H9 (cell line): ENCODE measurements around the gene XK. TPM values are rescaled to one million over a fixed set of nuclear protein-coding genes. Genes with fewer than 3 reads are reported as not detected.

Experiments used
- DNase-seq: peaks from one replicate; pipeline ENCODE4 v3.0.0-alpha.2; 2017
- H2AFZ ChIP-seq: one replicate; pipeline ENCODE4 v1.6.1; 2013; ENCODE audit warnings: mild to moderate bottlenecking, low read length, control low read depth, moderate library complexity
- H2AK5ac ChIP-seq: 2 replicates; pipeline ENCODE4 v1.6.1; 2013; ENCODE audit warnings: low read length, control low read depth, mixed read lengths; ENCODE audit not compliant: insufficient read length
- H2BK120ac ChIP-seq: one replicate; pipeline ENCODE4 v1.6.1; 2013; ENCODE audit warnings: low read depth, mild to moderate bottlenecking, low read length, control low read depth, inconsistent platforms; ENCODE audit not compliant: poor library complexity, severe bottlenecking
- H2BK12ac ChIP-seq: 2 replicates; pipeline ENCODE4 v1.6.1; 2013; ENCODE audit warnings: low read length, control low read depth, mixed read lengths, low read depth; ENCODE audit not compliant: insufficient read length
- H2BK15ac ChIP-seq: 2 replicates; pipeline ENCODE4 v1.6.1; 2013; ENCODE audit warnings: low read depth, low read length, control low read depth
- H2BK20ac ChIP-seq: one replicate; pipeline ENCODE4 v1.6.1; 2013; ENCODE audit warnings: low read depth, mild to moderate bottlenecking, low read length, control low read depth, inconsistent platforms; ENCODE audit not compliant: poor library complexity, severe bottlenecking
- H2BK5ac ChIP-seq: 2 replicates; pipeline ENCODE4 v1.6.1; 2013; ENCODE audit warnings: low read length, control low read depth, mixed read lengths; ENCODE audit not compliant: insufficient read length
- H3K14ac ChIP-seq: 2 replicates; pipeline ENCODE4 v1.6.1; 2013; ENCODE audit warnings: low read length, control low read depth; ENCODE audit not compliant: insufficient read depth
- H3K18ac ChIP-seq: 2 replicates; pipeline ENCODE4 v1.6.1; 2013; ENCODE audit warnings: low read depth, mild to moderate bottlenecking, mixed read lengths, low read length, control low read depth; ENCODE audit not compliant: insufficient read length
- H3K23ac ChIP-seq: 2 replicates; pipeline ENCODE4 v1.6.1; 2013; ENCODE audit warnings: low read length, control low read depth, mixed read lengths, low read depth; ENCODE audit not compliant: insufficient read length
- H3K23me2 ChIP-seq: 2 replicates; pipeline ENCODE4 v1.6.1; 2013; ENCODE audit warnings: low read depth, mild to moderate bottlenecking, mixed read lengths, low read length, control low read depth; ENCODE audit not compliant: insufficient read length, poor library complexity, severe bottlenecking
- H3K27ac ChIP-seq: 2 replicates; pipeline ENCODE4 v1.5.1; 2013; ENCODE audit warnings: low read length, control low read depth, mixed read lengths, low read depth; ENCODE audit not compliant: insufficient read length
- H3K27me3 ChIP-seq: 2 replicates; pipeline ENCODE4 v1.6.1; 2013; ENCODE audit warnings: low read length, control low read depth, inconsistent platforms; ENCODE audit not compliant: insufficient read depth
- H3K4ac ChIP-seq: 2 replicates; pipeline ENCODE4 v1.6.1; 2013; ENCODE audit warnings: low read depth, mild to moderate bottlenecking, control low read depth, inconsistent platforms, low read length, moderate library complexity
- H3K4me1 ChIP-seq: 2 replicates; pipeline ENCODE4 v1.6.1; 2013; ENCODE audit warnings: low read length, control low read depth, inconsistent platforms; ENCODE audit not compliant: insufficient read depth
- H3K4me2 ChIP-seq: 2 replicates; pipeline ENCODE4 v1.6.1; 2013; ENCODE audit warnings: low read length, control low read depth, mixed read lengths; ENCODE audit not compliant: insufficient read length, insufficient read depth
- H3K56ac ChIP-seq: 2 replicates; pipeline ENCODE4 v1.6.1; 2013; ENCODE audit warnings: low read depth, mild to moderate bottlenecking, mixed read lengths, low read length, control low read depth; ENCODE audit not compliant: insufficient read length
- H3K79me1 ChIP-seq: 2 replicates; pipeline ENCODE4 v1.6.1; 2013; ENCODE audit warnings: low read depth, mild to moderate bottlenecking, moderate library complexity, low read length, control low read depth, inconsistent platforms; ENCODE audit not compliant: insufficient read depth, poor library complexity, severe bottlenecking
- H3K79me2 ChIP-seq: 2 replicates; pipeline ENCODE4 v1.6.1; 2013; ENCODE audit warnings: low read length, control low read depth, inconsistent platforms; ENCODE audit not compliant: insufficient read depth
- H3K9ac ChIP-seq: 2 replicates; pipeline ENCODE4 v1.6.1; 2013; ENCODE audit warnings: low read length, control low read depth, mixed read lengths; ENCODE audit not compliant: insufficient read length; ENCODE audit errors: extremely low read depth
- H3K9me3 ChIP-seq: one replicate; pipeline ENCODE4 v1.6.1; 2013; ENCODE audit warnings: low read depth, low read length, inconsistent platforms; ENCODE audit not compliant: control insufficient read depth
- H3T11ph ChIP-seq: one replicate; pipeline ENCODE4 v1.6.1; 2013; ENCODE audit warnings: mild to moderate bottlenecking, low read length, control low read depth, inconsistent platforms
- H4K20me1 ChIP-seq: one replicate; pipeline ENCODE4 v1.6.1; 2013; ENCODE audit not compliant: control insufficient read depth, insufficient read length, insufficient read depth
- H4K5ac ChIP-seq: 2 replicates; pipeline ENCODE4 v1.6.1; 2013; ENCODE audit warnings: low read depth, mild to moderate bottlenecking, mixed read lengths, low read length, control low read depth; ENCODE audit not compliant: insufficient read length
- H4K8ac ChIP-seq: replicated peaks from 2 replicates; pipeline ENCODE4 v1.6.1; 2013; ENCODE audit warnings: low read length, control low read depth, mixed read lengths, low read depth; ENCODE audit not compliant: insufficient read length
- H4K91ac ChIP-seq: 2 replicates; pipeline ENCODE4 v1.6.1; 2013; ENCODE audit warnings: low read depth, mild to moderate bottlenecking, moderate library complexity, mixed read lengths, low read length, control low read depth; ENCODE audit not compliant: insufficient read length
- H3K27ac Mint-ChIP-seq, 3 experiments: 2 replicates in 2 of 3; 3 replicates in 1 of 3; pipeline ENCODE4 v1.8.0; 2020 to 2021; ENCODE audit warnings: mixed read lengths in 3 of 3, mild to moderate bottlenecking in 1 of 3, moderate library complexity in 1 of 3
- H3K27me3 Mint-ChIP-seq: 2 replicates; pipeline ENCODE4 v1.8.0; 2021; ENCODE audit warnings: low read depth, mild to moderate bottlenecking, moderate library complexity, mixed read lengths
- H3K36me3 Mint-ChIP-seq, 3 experiments: 2 replicates in 2 of 3; 3 replicates in 1 of 3; pipeline ENCODE4 v1.8.0; 2020 to 2021; ENCODE audit warnings: low read depth in 3 of 3, mixed read lengths in 3 of 3; ENCODE audit not compliant: insufficient read depth in 1 of 3
- H3K4me1 Mint-ChIP-seq, 2 experiments: 2 replicates each; pipeline ENCODE4 v1.8.0; 2020; ENCODE audit warnings: mixed read lengths in 2 of 2
- H3K4me3 Mint-ChIP-seq, 2 experiments: 2 replicates in 1 of 2; 3 replicates in 1 of 2; pipeline ENCODE4 v1.8.0; 2020 to 2021; ENCODE audit warnings: mild to moderate bottlenecking in 2 of 2, mixed read lengths in 2 of 2, moderate library complexity in 1 of 2
- H3K9me3 Mint-ChIP-seq, 2 experiments: 2 replicates in 1 of 2; 3 replicates in 1 of 2; pipeline ENCODE4 v1.8.0; 2020; ENCODE audit warnings: mild to moderate bottlenecking in 2 of 2, mixed read lengths in 2 of 2, moderate library complexity in 1 of 2
- WGBS: extraction: QIAGEN DNeasy Blood & Tissue Kit; methylation state at CpG from one replicate; pipeline ENCODE4 v1.1.7; 2013; ENCODE audit warnings: missing lambda C conversion rate, low lambda C conversion rate, mixed read lengths; ENCODE audit not compliant: insufficient read length; ENCODE audit errors: extremely low coverage; 5-methylcytosine and 5-hydroxymethylcytosine counted together
- total RNA-seq: library from RNA; stranded (reverse); gene quantifications from 2 replicates; pipeline ENCODE4 v1.2.1, GENCODE V29; 2021
- TF ChIP-seq, protein P1 (sequence below): fragments of 200-600 bp; sonication (generic); conservative IDR thresholded peaks from 3 replicates; pipeline ENCODE4 v1.8.0; 2021; ENCODE audit warnings: antibody characterized with exemption, mild to moderate bottlenecking

XK gene
- total RNA-seq, 1 experiment from 2014 or later = 0.85 TPM

GRCh38 chrX:37759351-37759750, 73.8 kb downstream of the XK start:
- Histone ChIP-seq H2AK5ac (no peak overlapping the region), H3K79me1 (no peaks in the 10 kb centered on the region), H4K20me1 (no peaks in the 10 kb centered on the region), H3T11ph (no peak overlapping the region), H2BK12ac (no peak overlapping the region), H3K9me3 (no peaks in the 10 kb centered on the region), H3K27ac (no peak overlapping the region), H4K91ac (no peak overlapping the region), H3K4ac (no peak overlapping the region), H3K18ac (no peak overlapping the region), H3K56ac (no peak overlapping the region), H3K27me3 (no peaks in the 10 kb centered on the region), H3K4me1 (no peaks in the 10 kb centered on the region), H4K5ac (no peak overlapping the region), H3K23me2 (no peaks in the 10 kb centered on the region), H3K9ac (no peak overlapping the region), H2BK15ac (no peak overlapping the region), H2BK120ac (no peak overlapping the region), H2BK5ac (no peak overlapping the region), H3K79me2 (no peaks in the 10 kb centered on the region), H2AFZ (no peak overlapping the region), H2BK20ac (no peak overlapping the region), H3K23ac (no peak overlapping the region), H3K14ac (no peak overlapping the region), H3K4me2 (no peak overlapping the region), H4K8ac (no peak overlapping the region)
- no CpG with 5 or more reads among the region's 1 CpG for WGBS
- H3K27me3 Mint-ChIP-seq = no peaks in the 10 kb centered on the region
- TF ChIP-seq, protein P1, sequence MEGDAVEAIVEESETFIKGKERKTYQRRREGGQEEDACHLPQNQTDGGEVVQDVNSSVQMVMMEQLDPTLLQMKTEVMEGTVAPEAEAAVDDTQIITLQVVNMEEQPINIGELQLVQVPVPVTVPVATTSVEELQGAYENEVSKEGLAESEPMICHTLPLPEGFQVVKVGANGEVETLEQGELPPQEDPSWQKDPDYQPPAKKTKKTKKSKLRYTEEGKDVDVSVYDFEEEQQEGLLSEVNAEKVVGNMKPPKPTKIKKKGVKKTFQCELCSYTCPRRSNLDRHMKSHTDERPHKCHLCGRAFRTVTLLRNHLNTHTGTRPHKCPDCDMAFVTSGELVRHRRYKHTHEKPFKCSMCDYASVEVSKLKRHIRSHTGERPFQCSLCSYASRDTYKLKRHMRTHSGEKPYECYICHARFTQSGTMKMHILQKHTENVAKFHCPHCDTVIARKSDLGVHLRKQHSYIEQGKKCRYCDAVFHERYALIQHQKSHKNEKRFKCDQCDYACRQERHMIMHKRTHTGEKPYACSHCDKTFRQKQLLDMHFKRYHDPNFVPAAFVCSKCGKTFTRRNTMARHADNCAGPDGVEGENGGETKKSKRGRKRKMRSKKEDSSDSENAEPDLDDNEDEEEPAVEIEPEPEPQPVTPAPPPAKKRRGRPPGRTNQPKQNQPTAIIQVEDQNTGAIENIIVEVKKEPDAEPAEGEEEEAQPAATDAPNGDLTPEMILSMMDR = no peak
- H3K27ac Mint-ChIP-seq = no peak overlapping the region
- H3K9me3 Mint-ChIP-seq = peaks cover 38 to 48% of the 10 kb centered on the region in 2 experiments
- H3K36me3 Mint-ChIP-seq = no peaks in the 10 kb centered on the region
- no peak for DNase-seq
- H3K4me3 Mint-ChIP-seq = no peak overlapping the region
- no peaks in the 10 kb centered on the region for H3K4me1 Mint-ChIP-seq
